GM21390 (cell line): ENCODE measurements around the gene APOA4.
"Not testable (repeated sequence)": the region's sequence is repeated elsewhere in the genome, so short reads cannot be mapped to it uniquely, and the experiment has no call there.

ENCODE experiments used
- ATAC-seq: cut with Tn5 transposase; IDR thresholded peaks from one replicate; pipeline ENCODE4 v1.9.1; 2021; ENCODE audit not compliant: unreplicated experiment

APOA4 gene

GRCh38 chr11:116849486-116849885 is 26.4 kb upstream of the APOA4 start:
- no peak for ATAC-seq

- ATAC-seq = no peak
These were observed 26.0 kb upstream of the APOA4 start for GRCh38 chr11:116849060-116849459.

GRCh38 chr11:116847612-116848011 is 24.5 kb upstream of the APOA4 start:
- ATAC-seq = no peak

- ATAC-seq = no peak
These were observed 21.6 kb upstream of the APOA4 start for GRCh38 chr11:116844722-116845121.

- no peak for ATAC-seq
These were observed 20.6 kb upstream of the APOA4 start for GRCh38 chr11:116843661-116844060.

- no peak for ATAC-seq
These were observed 19.8 kb upstream of the APOA4 start for GRCh38 chr11:116842909-116843308.

- ATAC-seq = no peak
These were observed 19.0 kb upstream of the APOA4 start for GRCh38 chr11:116842117-116842516.

GRCh38 chr11:116840746-116841296 is 17.7 kb upstream of the APOA4 start:
- no peak for ATAC-seq

- no peak for ATAC-seq
These were observed 17.2 kb upstream of the APOA4 start for GRCh38 chr11:116840224-116840745.

- ATAC-seq = no peak
These were observed 15.4 kb upstream of the APOA4 start for GRCh38 chr11:116838321-116839084.

- ATAC-seq = no peak
These were observed 14.4 kb upstream of the APOA4 start, which contains the start of gene APOA1 for GRCh38 chr11:116837231-116838091. TSS of gene APOA1 (minus strand) at chr11:116837622. CDS start at chr11:116837387, 235 bp downstream.

GRCh38 chr11:116836632-116836991 is 13.5 kb upstream of the APOA4 start:
- ATAC-seq = no peak

GRCh38 chr11:116835791-116836631 is 12.9 kb upstream of the APOA4 start:
- peak; percentile 78 for ATAC-seq

- peak; percentile 34 for ATAC-seq
These were observed 12.1 kb upstream of the APOA4 start for GRCh38 chr11:116835042-116835772.

GRCh38 chr11:116834535-116835041 is 11.5 kb upstream of the APOA4 start:
- ATAC-seq = not testable (repeated sequence)

GRCh38 chr11:116833816-116834534 is 10.9 kb upstream of the APOA4 start:
- no peak for ATAC-seq

- no peak for ATAC-seq
These were observed 10.3 kb upstream of the APOA4 start for GRCh38 chr11:116833491-116833815.

- no peak for ATAC-seq
These were observed 9.5 kb upstream of the APOA4 start for GRCh38 chr11:116832350-116833290.
